Measurements from ENCODE around the gene POU2AF1.
"Not testable (repeated sequence)": the region's sequence is repeated elsewhere in the genome, so short reads cannot be mapped to it uniquely, and the experiment has no call there.

The POU2AF1 gene

DNA sequence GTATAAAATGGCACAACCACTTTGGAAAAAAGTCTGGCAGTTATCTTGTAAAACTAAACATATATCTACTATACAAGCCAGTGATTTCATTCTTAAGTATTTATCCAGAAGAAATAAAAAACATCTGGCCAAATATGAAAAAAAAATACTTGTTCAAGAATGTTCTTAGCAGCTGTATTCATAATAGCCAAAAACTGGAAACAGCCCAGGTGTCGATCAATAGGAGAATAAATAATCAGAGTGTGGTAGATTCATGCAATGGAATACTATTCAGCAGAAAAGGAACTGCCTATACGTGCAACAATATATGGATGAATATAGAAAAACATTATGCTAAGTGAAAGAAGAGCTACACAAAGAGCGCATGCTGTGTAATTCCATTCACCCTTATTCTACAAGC, 36.7 kb downstream of the POU2AF1 start:
- no peak for DNase-seq

DNA sequence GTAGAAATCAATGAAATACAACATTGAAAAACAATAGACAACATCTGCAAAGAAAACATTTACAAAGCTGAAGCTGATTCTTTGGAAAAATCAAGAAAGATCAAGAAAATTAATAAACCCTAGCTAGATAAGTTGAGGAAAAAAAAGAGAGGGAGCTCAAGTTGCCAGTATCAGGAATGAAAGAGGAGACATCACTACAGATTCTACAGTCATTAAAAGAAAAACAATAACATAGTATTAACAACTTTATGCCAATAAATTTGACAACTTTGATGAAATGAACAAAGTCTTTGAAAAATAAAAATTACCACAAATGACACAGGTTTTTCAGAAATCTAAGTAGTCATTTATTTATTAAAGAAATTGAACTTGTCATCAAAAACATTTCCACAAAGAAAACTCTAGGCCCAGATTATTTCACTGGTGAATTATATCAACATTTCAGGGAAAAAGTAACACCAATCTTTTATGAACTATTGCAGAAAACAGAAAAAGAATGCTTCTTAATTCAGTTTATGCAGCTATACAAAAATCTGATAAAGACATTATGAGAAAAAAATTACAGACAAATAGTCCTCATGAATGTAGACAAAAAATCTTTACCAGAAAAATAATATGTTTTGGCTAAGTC, 39.2 kb downstream of the POU2AF1 start:
- DNase-seq: no peak

DNA sequence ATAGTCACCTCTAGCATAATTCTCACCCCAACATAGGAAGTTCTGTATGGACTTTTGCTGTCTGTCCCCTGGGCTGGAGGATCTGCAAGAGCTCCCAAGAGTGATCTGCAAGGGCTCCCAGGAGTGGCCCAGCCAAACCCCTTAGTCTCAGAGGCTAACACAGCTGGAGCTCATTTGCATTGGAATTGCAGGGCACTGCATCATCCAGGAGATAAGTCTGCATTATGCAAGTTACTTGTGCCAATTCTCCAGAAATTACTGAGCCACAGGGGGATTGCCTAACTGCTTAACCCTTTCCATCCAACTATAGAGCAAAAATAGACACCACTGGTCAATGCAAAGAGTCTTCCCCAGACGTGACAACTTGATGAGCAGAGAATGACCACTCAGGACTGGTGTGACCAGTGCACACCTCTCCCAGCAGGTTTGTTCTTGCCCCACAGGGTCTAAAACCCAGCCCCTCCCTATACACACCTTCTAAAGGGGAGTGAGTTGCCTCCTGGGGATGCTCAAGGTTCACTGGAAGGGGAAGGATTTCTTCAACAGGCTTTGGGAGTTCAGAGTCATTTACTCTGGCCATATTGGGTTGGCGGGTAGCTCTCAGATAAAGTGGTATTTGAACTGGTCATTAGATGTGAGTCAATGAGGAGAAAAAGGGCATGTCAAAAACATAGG, 42.4 kb downstream of the POU2AF1 start:
- no peak for DNase-seq

DNA sequence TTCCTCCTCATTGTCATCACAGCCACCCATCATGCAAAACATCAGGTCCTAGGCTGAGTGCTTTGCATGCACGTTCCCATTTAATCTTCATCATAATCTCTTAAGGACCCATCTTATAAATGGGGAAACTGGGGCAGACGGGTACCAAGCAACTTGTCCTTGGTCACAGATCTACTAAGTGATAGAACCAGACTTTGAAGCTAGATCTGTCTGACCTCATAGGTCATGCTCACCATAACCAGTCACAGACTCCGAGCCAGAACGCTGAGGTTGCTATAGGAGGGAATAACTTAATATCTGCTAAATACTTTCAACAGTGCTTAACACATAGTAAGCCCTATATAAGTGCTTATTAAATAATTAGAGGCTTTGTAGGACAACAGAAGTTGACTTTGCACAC, 43.0 kb downstream of the POU2AF1 start:
- DNase-seq: no peak

DNA sequence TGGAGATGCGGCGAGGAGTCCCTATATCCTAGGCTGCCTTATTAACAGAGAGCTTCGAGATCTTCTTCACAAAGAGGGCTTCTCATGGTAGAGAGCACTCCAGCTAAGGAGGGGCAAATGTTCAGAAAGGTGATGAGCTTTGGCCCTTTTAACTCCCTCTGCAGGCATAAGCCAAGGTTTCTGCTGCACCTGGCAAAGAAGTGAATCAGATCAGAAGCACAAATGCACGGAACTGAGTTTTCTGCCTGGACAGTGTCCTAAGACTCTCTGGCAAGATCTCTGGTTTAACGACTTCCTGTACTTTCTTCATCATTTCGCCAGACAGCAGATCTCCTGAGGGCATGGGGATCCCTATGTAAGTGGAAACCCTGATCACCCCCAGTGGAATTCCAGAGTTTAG, 43.5 kb downstream of the POU2AF1 start:
- no peak for DNase-seq

GRCh38 chr11:111334532-111335502, 44.3 kb downstream of the POU2AF1 start:
- DNase-seq: no peak

GRCh38 chr11:111331711-111332479, 47.2 kb downstream of the POU2AF1 start:
- DNase-seq: no peak

DNA sequence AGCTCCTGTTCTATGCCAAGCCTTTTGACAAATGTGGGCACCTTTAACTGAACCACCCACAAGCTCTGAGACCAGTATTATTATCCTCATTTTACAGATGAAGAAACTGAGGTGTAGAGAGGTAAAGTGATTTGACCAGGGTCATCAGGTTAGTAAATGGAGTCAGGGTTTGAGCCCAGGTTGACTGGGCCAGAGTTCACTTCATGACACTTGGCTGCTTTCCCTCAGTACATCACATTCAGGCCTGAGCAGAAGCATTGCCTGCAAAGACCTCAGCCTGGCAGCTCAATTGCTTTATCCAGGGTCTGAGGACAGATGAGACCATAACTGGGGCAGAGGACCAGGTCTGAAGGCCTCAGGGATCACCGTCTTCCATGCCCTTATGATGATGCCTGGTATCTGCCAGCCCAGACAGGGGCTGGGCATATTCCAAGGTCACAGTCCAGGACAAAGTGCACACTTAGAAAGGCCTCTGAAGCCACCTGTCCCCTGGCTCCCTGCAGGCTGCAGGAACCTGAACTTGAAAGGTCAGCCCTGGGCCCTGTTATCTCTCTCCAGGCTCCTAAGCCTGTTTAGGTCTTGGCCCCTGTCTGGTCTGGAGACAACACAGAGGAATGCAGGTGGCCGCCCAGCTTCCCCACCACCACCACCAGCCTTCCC, 48.7 kb downstream of the POU2AF1 start:
- no peak for DNase-seq

- no peak for DNase-seq
Measured at GRCh38 chr11:111329306-111330204, 49.5 kb downstream of the POU2AF1 start.

DNA sequence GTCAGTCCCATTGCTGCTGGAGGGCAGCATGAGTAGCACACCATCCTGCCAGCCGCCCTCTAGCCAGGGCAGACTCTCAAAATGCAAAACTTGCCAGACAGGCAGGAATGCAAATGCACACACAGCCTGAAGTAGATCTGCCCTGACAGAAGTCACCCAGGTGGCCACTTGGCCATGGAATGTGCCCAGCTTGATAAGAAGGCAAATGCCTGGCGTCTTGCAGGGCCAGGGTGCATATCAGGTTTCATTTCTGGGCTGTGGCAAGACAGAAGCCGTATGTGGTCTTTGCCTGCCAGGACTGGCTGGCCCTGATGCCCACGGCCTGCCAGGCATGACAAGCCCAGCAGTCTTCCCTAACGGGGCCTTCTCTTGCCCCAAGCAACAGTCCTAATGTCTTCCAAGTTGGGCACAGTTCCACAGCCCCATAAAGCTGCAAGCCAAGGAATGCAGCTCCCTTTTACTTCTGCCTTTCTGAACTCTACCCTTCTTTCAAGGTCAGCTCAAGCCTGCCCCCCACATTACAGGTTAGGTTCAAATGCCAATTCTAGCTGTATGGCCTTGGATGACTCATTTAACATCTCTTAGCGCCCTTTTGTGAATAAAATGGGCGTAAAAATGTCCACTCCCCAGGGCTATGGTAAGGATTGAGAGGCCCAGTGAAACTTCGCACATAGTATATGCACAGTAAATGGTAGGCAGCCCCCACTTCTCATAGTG, 51.0 kb downstream of the POU2AF1 start:
- DNase-seq: no peak

- DNase-seq: no peak
Measured at GRCh38 chr11:111326824-111327223, 52.3 kb downstream of the POU2AF1 start.

GRCh38 chr11:111325259-111325658, 53.8 kb downstream of the POU2AF1 start:
- no peak for DNase-seq

DNA sequence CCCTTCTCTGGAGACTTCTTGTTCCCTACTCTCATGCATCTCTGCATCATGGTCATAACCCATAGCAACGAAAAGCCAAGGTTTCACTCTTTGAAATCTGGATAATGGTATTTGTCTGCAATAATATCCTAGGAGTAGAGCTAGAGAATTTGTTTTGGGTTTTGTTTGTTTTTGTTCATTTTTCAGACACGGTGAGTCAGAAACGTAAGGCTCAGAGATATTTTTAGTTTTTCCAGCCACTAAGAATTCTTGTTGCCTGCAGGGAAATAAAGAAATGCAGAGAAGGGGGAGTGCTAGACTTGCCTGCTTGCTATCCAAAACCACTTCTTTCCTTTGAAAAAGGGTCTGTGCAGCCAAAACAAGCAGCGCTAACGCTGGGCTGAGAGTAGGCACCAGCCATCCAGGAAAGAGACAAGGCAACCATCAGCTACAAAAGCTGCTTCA, 54.8 kb downstream of the POU2AF1 start:
- no peak for DNase-seq

DNA sequence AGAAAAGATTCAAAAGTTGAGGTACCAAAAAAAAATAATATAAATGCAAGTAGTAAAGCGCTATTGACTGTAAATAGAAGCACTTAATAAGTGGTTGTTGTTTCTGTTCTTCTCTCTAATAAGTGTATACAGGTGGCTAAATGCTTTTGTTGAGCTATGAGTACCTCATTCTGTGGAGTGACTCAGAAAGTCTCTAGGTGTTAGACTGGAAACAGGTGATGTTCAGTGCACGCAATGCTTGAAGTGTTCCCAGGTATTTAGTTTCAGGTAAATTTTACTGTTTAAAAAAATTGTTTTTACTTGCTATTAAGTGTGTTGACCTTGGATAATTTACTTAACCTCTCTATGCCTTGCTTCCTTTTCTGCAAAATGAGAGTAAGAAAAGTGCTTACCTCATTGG, 56.5 kb downstream of the POU2AF1 start:
- DNase-seq: no peak

DNA sequence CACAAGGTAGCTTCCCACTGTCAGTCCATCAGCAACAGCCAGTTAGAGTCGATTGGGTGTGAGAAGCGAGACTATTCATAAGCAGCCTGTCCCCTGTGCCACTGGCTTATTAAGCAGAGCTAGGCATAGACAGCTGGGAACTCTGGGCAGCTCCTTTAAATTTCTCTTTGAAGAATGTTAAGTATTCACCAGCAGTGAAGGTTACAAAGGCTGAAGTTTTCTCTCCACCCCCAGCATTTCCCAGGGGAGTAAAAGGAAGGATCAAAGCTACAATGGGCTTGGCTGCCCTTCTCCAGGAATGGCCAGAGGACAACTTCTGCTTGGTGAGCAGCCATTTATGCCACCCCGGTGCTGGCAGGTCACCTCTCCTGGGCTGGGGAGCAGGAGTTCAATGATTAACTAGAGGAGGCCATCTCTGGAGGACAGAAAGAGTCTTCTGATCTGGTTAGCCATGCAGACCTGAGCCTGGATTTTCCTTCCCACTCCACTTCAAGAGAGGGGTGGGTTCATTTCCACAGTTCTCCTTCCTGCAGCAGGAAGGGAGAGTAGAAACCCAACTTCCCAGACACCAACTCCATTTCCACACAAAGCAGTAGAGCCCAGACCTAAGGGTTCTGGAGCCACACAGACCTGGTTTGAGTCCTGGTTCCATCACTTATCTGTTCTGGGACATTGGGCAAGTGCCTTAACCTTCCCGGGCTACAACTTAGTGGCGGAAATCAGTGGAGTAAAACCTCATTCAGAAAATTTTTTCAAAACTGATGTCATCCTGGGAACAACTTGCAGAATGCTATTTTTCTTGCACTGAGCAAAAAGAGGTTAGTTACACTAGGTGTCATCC, 58.1 kb downstream of the POU2AF1 start:
- no peak for DNase-seq

DNA sequence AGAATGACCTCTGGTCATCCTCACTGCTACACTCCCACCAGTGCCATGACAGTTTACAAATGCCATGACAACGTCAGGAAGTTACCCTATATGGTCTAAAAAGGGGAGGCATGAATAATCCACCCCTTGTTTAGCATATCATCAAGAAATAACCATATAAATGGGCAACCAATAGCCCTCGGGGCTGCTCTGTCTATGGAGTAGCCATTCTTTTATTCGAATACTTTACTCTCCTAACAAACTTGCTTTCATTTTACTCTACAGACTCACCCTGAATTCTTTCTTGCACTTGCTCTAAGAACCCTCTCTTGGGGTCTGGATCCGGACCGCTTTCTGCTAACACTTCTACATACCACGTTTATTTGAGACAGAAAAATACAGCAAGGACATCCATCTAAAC, 58.9 kb downstream of the POU2AF1 start:
- not testable (repeated sequence) for DNase-seq

- no peak for DNase-seq
Measured at GRCh38 chr11:111319296-111319695, 59.8 kb downstream of the POU2AF1 start.

- DNase-seq: no peak
Measured at GRCh38 chr11:111312076-111312475, 67.0 kb downstream of the POU2AF1 start.

- DNase-seq: no peak
Measured at GRCh38 chr11:111310723-111311122, 68.4 kb downstream of the POU2AF1 start.

- no peak for DNase-seq
Measured at GRCh38 chr11:111310088-111310487, 69.0 kb downstream of the POU2AF1 start.

Data from CD4-positive, alpha-beta T cell treated with Interleukin-10 for 1 hour (primary cell).